NCI-H2029 treated with DMSO at 0.1 percent for 48 hours (cell line): ENCODE results near the gene COQ5.
"Not testable (repeated sequence)": the region's sequence is repeated elsewhere in the genome, so short reads cannot be mapped to it uniquely, and the experiment has no call there.

Experiments used
- DNase-seq: peaks from one replicate; lab custom pipeline; 2025; lab: John Stamatoyannopoulos, UW

The COQ5 gene

DNA sequence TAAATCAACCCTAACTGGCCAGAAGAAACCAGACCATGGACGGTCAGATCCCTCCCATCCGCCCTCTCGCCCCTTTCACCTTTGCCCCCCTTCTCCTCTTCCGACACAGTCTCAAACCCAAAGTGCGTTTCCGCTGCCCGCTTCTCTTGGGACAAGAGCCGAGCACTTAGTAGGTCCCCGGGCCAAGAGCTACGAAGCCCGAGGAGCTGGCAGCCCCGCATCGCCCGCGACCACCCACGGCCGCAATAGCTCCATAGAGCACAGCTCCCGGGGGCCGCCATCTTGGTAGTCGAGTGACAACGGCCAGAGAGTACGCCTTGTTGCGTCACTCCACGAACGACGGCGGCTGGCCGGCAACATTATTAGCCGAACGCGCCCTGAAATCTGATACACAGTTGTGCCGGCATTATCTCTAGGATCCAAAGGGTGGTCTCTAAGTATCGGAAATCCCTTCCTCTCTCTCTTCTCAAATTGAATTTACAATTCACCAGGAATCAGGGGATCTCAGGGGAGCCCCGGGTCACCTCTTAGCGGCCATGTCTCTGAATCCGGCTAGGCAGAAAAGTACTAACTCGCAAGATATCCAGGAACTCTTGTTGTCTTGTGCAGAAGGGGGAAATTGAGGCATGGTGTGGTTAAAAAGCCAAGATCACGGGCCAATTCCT lies at the start of gene COQ5:
Gene COQ5, minus strand, starts transcription at position 298 of the 665 bp plus-strand sequence. Its CDS starts 17 bp downstream, at position 281.
- DNase-seq: peak; percentile 46

GRCh38 chr12:120574106-120574505 lies 45.1 kb upstream of the COQ5 start:
- no peak for DNase-seq

DNA sequence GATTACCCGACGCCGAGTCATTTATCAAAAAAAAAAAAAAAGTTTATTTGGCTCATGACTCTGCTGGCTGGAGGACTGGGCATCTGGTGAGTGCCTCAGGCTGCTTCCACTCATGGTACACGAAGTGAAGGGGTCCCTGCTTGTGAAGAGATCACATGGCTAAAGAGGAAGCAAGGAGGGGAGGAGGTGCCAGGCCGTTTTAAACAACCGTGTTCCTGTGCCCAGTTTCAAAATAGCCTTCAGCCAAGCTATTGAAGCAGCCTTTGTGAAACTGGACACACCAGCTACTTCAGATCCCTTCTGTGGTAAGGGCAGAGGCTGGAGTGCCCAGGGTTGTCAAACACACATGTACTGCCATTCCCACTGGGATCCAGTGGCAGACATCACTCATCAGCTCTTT lies 44.6 kb upstream of the COQ5 start:
- no peak for DNase-seq

GRCh38 chr12:120571299-120571698 lies 42.3 kb upstream of the COQ5 start:
- DNase-seq: no peak

- no peak for DNase-seq
Measured at GRCh38 chr12:120563495-120563894, 34.5 kb upstream of the COQ5 start.

DNA sequence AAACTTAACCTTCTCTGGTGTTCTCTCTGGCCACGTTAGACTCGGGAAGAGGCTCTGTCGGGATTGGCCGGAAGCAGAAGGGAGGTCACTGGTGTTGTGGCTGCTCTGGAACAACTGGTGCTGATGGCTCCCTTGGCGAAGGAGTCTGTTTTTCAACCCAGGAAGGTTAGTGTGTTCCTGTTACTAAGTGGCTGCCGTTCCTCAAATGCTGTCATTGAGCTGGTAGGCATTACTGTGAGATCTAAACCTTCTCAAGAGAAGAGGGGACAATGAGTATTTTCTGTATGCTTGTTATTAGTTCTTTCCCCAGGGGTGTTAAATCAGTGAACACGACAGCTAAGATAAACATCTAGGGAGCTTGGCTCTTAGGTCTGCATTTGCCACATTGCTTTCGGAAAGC lies 33.9 kb upstream of the COQ5 start:
- DNase-seq: no peak

DNA sequence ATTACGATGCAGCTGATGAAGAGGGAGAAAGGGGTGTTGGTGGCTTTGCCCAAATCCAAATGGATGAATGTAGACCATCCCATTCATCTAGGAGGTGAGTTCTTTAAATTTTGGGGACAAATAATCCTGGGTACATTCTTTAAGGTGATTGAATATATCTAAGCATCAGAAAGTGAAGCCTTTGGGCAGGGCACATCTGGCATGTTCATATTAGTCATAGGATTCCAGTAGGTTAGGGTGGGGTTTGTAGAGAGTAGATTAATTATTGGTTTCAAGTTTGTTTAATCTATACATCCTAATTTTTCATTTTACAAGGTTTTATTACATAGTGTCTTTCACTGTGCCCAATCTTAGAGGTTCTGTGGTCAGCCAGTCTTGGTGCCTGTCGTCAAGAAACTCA lies 28.6 kb upstream of the COQ5 start:
- DNase-seq: no peak

DNA sequence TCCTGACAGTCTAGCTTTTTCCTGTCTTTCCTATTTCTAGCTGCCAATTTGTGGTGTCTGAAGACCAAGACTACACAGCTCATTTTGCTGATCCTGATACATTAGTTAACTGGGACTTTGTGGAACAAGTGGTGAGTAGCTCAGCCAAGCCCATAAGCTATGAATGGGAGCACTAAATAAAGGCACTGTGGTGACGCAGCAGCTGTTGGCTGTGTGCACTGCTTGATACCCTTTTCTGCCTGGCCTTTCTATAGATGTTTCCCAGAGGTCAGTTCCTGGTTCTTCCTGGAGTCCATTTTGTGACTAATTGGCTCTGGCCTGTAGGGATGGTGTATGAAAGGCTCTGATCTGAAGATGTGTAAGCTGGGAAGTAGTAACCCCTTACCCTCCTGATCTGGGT lies 25.7 kb upstream of the COQ5 start:
- no peak for DNase-seq

GRCh38 chr12:120546050-120546386 lies 17.1 kb upstream of the COQ5 start:
- no peak for DNase-seq

GRCh38 chr12:120544691-120545090 lies 15.7 kb upstream of the COQ5 start:
- DNase-seq: no peak

DNA sequence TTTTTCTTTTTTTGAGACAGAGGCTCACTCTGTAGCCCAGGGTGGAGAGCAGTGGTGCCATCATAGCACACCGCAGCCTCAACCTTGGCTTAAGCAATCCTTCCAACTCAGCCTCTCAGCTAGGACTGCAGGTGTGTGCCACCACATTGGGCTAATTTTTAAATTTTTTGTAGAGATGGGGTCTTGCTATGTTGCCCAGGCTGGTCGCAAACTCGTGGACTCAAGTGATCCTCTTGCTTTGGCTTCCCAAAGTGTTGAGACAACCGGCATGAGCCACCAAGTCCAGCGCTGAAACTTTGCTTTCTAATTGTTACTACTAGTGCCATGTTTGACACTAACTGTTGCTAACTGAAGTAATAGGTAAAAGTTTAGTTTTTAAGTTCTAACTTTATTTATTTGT lies 13.2 kb upstream of the COQ5 start:
- DNase-seq: no peak

GRCh38 chr12:120540445-120540844 lies 11.5 kb upstream of the COQ5 start:
- no peak for DNase-seq

DNA sequence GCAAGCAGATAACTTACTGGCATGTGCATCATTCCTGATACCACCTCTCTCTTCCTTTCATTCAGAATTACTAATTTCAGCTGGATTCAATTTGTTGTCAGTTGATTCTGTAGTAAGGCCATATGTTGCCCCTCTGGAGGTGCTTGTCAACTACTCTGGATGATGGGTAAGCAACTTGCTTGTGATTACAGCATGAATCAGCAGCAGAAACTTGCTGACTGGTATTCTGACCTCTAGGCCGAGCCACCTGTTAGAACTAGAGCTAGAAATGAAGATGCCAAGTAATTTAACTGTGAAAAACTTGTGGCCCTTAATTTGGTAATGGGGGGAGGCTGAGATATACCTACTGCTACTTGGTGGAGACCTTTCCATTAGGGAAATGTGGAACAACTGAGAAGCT lies 10.3 kb upstream of the COQ5 start:
- no peak for DNase-seq

GRCh38 chr12:120538281-120539156 lies 9.6 kb upstream of the COQ5 start:
- DNase-seq: peak; percentile 57

- DNase-seq: no peak
Measured at GRCh38 chr12:120537856-120538220, 8.9 kb upstream of the COQ5 start.

DNA sequence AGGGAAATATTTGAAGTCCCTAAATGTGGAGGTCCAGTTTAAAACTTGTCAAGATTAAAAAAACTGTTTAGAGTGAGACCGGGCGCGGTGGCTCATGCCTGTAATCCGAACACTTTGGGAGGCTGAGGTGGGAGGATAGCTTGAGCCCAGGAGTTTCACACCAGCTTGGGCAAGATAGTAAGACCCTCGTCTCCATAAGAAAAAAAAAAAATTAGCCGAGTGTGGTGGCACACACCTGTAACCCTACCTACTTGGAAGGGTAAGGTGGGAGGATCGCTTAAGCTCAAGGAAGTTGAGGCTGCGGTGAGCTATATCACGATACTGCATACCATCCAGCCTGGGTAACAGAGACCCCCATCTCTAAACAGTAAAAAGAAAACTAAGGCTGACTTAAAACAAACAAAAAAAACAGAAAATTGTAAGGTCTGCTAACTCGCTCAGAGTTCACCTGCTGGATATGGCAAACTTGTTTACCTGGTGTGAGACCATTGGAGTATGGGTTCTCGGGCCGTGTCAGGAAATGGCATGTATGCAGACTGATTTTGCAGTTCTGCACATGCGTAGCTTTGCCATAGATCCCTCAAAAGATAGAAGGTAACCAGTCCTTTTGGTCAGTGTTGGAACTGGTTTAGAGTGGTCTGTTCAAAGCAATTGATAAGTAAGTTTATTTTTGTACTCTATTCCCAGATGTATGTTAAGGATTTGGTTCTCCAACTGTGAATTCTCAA lies 7.3 kb upstream of the COQ5 start:
- no peak for DNase-seq

DNA sequence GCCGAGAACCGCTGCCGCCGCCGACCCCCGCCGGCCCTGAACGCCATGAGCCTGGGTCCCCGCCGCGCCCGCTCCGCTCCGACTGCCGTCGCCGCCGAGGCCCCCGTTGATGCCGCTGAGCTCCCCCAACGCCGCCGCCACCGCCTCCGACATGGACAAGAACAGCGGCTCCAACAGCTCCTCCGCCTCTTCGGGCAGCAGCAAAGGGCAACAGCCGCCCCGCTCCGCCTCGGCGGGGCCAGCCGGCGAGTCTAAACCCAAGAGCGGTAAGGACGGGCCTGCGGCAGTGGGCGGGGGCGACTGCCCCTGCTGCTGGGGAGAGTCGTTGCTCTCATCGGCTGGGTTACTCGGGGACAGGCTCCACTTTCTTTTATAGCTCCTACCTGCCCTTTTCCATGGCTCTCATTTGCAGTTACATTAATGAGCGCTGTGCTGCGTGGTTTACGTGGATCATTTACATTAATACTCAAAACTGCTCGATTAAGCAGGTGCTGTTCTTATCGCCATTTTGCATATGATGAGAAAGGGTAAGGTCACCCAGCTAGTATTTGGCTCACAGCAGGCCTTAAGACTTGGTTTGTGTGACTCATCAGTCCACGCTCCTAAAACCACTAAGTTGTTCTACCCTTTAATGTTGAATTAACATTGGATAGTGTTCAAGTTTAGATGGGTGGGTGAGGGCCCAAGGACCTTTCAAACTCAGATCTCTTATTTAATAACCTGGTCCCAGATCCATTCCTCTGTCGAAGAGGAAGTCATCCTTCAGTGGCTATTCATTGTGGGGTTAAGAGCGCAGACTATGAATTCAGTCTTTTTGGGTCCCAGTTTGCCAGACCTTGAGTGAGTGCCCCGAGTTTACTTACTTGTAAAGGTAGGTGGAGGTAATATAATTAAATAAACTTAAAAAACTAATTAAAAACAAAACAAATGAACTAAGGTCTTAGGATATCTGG lies 6.0 kb upstream of the COQ5 start:
- no peak for DNase-seq

- peak; percentile 95 for DNase-seq
Measured at GRCh38 chr12:120534203-120534702, 5.3 kb upstream of the COQ5 start, which contains the start of gene RNF10. Gene RNF10 (plus strand): TSS chr12:120534356. CDS start chr12:120534812, 456 bp downstream.

DNA sequence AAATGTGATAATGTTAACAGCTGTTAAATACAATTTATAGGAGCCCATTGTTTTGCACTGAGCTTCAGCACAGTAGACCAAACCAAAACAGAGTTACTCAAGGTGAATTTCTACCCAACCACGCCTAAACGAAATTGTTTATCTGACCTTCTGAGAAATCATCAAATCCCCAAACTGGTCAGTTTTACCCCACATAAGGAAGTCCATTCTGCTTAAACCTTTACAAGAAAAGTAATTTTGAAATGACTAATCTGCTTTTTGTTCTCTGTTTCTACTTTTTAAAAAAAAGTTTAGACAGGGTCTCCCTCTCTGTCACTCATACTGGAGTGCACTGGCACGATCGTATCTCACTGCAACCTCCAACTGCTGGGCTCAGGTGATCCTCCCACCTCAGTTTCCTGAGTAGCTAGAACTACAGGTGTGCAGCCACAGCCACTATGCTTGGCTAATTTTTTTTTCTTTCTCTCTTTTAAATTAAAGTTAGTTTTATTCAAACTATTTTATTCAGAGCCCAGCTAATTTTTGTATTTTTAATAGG lies 3.8 kb upstream of the COQ5 start:
- DNase-seq: no peak

DNA sequence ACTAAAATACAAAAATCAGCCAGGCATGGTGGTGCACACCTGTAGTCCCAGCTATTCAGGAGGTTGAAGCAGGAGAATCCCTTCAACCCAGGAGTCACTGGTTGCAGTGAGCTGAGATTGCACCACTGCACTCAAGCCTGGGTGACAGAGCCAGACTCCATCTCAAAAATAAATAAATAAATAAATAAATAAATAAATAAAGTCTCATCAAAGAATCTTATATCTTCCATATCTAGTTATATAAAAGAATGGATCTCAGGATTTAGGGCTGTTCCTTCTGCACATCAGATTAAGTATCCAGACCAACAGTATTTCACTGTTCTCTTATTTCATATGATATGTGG lies 1.4 kb upstream of the COQ5 start:
- DNase-seq: not testable (repeated sequence)
